ACC112 (cell line): Measurements from ENCODE around the gene NR4A3.

Source experiments
- H2AFZ ChIP-seq: fragments of 200-600 bp; sonication (generic); one replicate; pipeline ENCODE4 v1.6.0; 2017; ENCODE audit warnings: antibody characterized with exemption, low read length; ENCODE audit not compliant: unreplicated experiment
- H3K27ac ChIP-seq: fragments of 200-600 bp; sonication (generic); 2 replicates; pipeline ENCODE4 v1.5.1; 2014; ENCODE audit warnings: low read depth, mild to moderate bottlenecking, antibody characterized with exemption, low read length, moderate library complexity
- H3K27me3 ChIP-seq: fragments of 200-600 bp; sonication (generic); 2 replicates; pipeline ENCODE4 v1.6.1; 2014; ENCODE audit warnings: mild to moderate bottlenecking, antibody characterized with exemption, low read length, moderate library complexity, mixed read lengths; ENCODE audit not compliant: insufficient read depth
- H3K36me3 ChIP-seq: fragments of 200-600 bp; sonication (generic); 2 replicates; pipeline ENCODE4 v1.6.1; 2016; ENCODE audit warnings: mild to moderate bottlenecking, antibody characterized with exemption, low read length, moderate library complexity, mixed read lengths; ENCODE audit not compliant: insufficient read depth
- H3K4me1 ChIP-seq: fragments of 200-600 bp; sonication (generic); one replicate; pipeline ENCODE4 v1.6.1; 2016; ENCODE audit warnings: low read length, mixed read lengths; ENCODE audit not compliant: insufficient read depth, unreplicated experiment, control insufficient read depth
- H3K4me3 ChIP-seq: fragments of 200-600 bp; sonication (generic); 2 replicates; pipeline ENCODE4 v1.5.1; 2014; ENCODE audit warnings: mild to moderate bottlenecking, low read depth, low read length
- H3K79me2 ChIP-seq: fragments of 200-600 bp; sonication (generic); one replicate; pipeline ENCODE4 v1.6.0; 2016; ENCODE audit warnings: low read length; ENCODE audit not compliant: control insufficient read depth, unreplicated experiment, insufficient read depth

NR4A3 gene

DNA sequence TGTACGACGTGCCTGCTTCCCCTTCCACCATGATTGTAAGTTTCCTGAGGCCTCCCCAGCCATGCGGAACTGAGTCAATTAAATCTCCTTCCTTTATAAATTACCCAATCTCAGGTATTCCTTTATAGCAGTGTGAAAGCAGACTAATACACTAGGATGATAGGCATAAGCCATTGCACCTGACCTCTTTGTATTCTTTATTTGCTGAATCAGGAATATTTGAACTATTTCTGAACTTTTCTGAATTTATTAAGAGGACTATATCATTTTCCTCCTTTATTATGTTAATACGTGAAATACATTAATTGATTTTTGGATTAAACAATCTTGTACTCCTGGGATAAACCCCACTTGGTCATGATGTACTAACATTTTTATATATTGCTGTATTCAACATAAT is 28.2 kb upstream of the NR4A3 start:
- Histone ChIP-seq H3K79me2 (no peaks in the 10 kb centered on the region), H3K27ac (no peak overlapping the region), H3K36me3 (no peaks in the 10 kb centered on the region), H3K4me1 (no peaks in the 10 kb centered on the region), H3K4me3 (no peak overlapping the region), H2AFZ (no peak overlapping the region), H3K27me3 (no peaks in the 10 kb centered on the region)

DNA sequence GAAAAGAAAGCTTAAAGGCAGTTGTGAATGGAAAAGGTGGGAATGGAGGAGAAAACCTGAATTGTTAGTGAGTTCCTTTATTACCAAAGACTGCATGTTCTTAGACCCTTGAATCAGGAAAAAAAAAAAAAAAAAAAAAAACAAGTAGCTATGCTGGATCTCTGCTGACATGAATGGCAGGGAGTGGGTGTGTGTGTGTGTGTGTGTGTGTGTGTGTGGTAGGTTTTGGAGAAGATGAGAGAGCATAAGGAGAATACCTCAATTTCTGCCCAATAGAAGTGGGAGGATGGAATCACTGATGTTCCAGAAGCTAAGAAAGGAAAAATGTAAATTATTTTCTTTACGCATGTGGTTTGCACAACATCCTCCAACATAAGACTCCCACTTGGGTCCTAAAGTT is 25.5 kb upstream of the NR4A3 start:
- Histone ChIP-seq H3K27ac (no peak overlapping the region), H3K27me3 (no peaks in the 10 kb centered on the region), H3K36me3 (no peaks in the 10 kb centered on the region), H2AFZ (no peak overlapping the region), H3K4me3 (no peak overlapping the region), H3K79me2 (no peaks in the 10 kb centered on the region), H3K4me1 (no peaks in the 10 kb centered on the region)

GRCh38 chr9:99801775-99802174 is 19.9 kb upstream of the NR4A3 start:
- Histone ChIP-seq H3K27me3 (no peaks in the 10 kb centered on the region), H3K79me2 (no peaks in the 10 kb centered on the region), H2AFZ (no peak overlapping the region), H3K27ac (no peak overlapping the region), H3K36me3 (no peaks in the 10 kb centered on the region), H3K4me3 (no peak overlapping the region), H3K4me1 (no peaks in the 10 kb centered on the region)

GRCh38 chr9:99803694-99804093 is 18.0 kb upstream of the NR4A3 start:
- H2AFZ ChIP-seq, result no peak overlapping the region
- H3K4me1 ChIP-seq, result no peaks in the 10 kb centered on the region
- H3K79me2 ChIP-seq, result no peaks in the 10 kb centered on the region
- H3K36me3 ChIP-seq, result no peaks in the 10 kb centered on the region
- H3K4me3 ChIP-seq, result no peak overlapping the region
- H3K27me3 ChIP-seq, result no peaks in the 10 kb centered on the region
- H3K27ac ChIP-seq, result no peak overlapping the region

DNA sequence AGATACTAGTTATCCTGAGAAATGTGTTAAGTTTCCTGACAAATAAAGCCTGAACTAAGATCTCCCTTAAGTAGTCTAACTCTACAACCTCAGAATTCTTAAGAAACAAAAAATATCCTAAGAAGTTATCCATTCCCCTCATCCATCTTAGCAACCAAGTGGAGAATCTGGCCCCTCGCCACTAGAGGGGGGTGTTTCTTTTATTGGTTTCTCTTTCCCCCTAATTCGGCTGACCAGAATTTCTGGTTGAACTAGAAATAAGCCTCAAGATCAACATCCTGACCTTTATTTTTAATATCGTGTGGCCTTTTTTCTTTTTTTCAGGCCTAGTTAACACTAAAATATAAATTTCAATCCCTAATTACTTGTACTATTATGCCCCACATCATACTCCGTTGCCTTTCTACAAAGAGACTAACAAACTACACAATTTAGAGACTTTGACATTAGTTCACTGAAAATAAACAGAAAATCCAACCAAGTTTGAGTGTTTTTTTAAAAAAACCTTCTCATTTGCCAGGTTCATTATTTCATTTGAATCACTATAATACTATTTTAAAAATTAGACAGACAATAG is 14.3 kb upstream of the NR4A3 start:
- no peak overlapping the region for H3K4me3 ChIP-seq
- no peaks in the 10 kb centered on the region for H3K27me3 ChIP-seq
- no peak overlapping the region for H3K27ac ChIP-seq
- H3K4me1 ChIP-seq, result peaks cover 8% of the 10 kb centered on the region
- H3K36me3 ChIP-seq, result no peaks in the 10 kb centered on the region
- no peaks in the 10 kb centered on the region for H3K79me2 ChIP-seq
- no peak overlapping the region for H2AFZ ChIP-seq

DNA sequence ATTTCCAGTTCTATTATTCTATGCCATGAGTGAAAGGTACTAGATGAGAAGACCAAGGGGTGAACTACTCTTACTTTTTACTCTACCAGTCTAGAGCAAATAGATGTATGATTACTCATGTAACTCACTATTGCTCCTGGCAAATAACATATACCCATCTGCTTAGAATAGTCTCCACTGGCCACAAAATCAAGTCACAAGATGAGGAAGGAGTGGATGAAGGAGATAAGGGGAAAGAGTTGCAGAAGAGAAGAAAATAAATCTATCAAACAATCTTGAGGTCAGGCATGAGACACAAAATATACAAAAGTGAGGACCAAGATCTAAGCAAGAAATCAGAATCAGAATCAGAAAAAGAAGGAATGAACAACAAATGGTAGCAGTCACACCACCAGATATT is 13.7 kb upstream of the NR4A3 start:
- no peak overlapping the region for H3K27ac ChIP-seq
- no peak overlapping the region for H2AFZ ChIP-seq
- H3K36me3 ChIP-seq, result no peaks in the 10 kb centered on the region
- H3K79me2 ChIP-seq, result no peaks in the 10 kb centered on the region
- H3K4me3 ChIP-seq, result no peak overlapping the region
- H3K27me3 ChIP-seq, result no peaks in the 10 kb centered on the region
- H3K4me1 ChIP-seq, result peaks cover 8% of the 10 kb centered on the region

DNA sequence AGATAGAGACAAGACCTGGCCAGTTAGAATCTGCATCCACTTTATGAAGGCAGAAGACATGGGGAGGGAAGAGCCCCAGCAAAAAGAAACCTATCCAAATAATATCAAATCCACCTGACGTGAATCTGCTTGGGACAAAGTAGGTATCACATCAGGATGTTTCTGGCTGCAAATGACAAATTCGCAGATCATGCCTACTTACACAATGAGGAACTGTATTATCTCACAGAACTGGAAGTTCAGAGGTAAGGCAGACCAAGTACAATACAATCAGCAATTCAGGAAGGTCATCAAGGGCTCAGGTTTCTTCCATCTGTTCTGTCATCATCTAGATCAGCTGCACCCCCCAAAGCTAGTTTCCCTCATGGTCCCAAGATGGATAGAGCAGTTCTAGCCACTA is 13.2 kb upstream of the NR4A3 start:
- Histone ChIP-seq H3K36me3 (no peaks in the 10 kb centered on the region), H3K4me1 (peaks cover 8% of the 10 kb centered on the region), H3K27ac (no peak overlapping the region), H3K4me3 (no peak overlapping the region), H2AFZ (no peak overlapping the region), H3K27me3 (no peaks in the 10 kb centered on the region), H3K79me2 (no peaks in the 10 kb centered on the region)

GRCh38 chr9:99809586-99810319 is 11.9 kb upstream of the NR4A3 start:
- Histone ChIP-seq H3K36me3 (no peaks in the 10 kb centered on the region), H3K4me1 (peaks cover 8% of the 10 kb centered on the region), H2AFZ (no peak overlapping the region), H3K27me3 (no peaks in the 10 kb centered on the region), H3K79me2 (no peaks in the 10 kb centered on the region), H3K4me3 (no peak overlapping the region), H3K27ac (no peak overlapping the region)

GRCh38 chr9:99811172-99811571 is 10.5 kb upstream of the NR4A3 start:
- Histone ChIP-seq H3K79me2 (no peaks in the 10 kb centered on the region), H3K4me3 (no peak overlapping the region), H3K27me3 (no peaks in the 10 kb centered on the region), H3K36me3 (no peaks in the 10 kb centered on the region), H3K27ac (no peak overlapping the region), H2AFZ (no peak overlapping the region), H3K4me1 (peaks cover 8% of the 10 kb centered on the region)

GRCh38 chr9:99811598-99812383 is 9.9 kb upstream of the NR4A3 start:
- Histone ChIP-seq H3K27ac (no peak overlapping the region), H3K36me3 (no peaks in the 10 kb centered on the region), H3K79me2 (no peaks in the 10 kb centered on the region), H3K4me1 (peaks cover 8% of the 10 kb centered on the region), H3K4me3 (no peak overlapping the region), H2AFZ (no peak overlapping the region), H3K27me3 (no peaks in the 10 kb centered on the region)

- H3K27ac ChIP-seq, result no peak overlapping the region
- no peak overlapping the region for H3K4me3 ChIP-seq
- no peaks in the 10 kb centered on the region for H3K27me3 ChIP-seq
- H2AFZ ChIP-seq, result no peak overlapping the region
- no peaks in the 10 kb centered on the region for H3K36me3 ChIP-seq
- peaks cover 14% of the 10 kb centered on the region for H3K4me1 ChIP-seq
- H3K79me2 ChIP-seq, result no peaks in the 10 kb centered on the region
Observed at GRCh38 chr9:99813739-99814138, 7.9 kb upstream of the NR4A3 start.
